Heart right ventricle (tissue), 16 donors: ENCODE data around the gene UMODL1. TPM values are rescaled to one million over a fixed set of nuclear protein-coding genes. Genes with fewer than 3 reads are reported as not detected.
A peak's percentile ranks its signal among the peaks of the same experiment; 100 is the strongest.
"Not testable (repeated sequence)": the region's sequence is repeated elsewhere in the genome, so short reads cannot be mapped to it uniquely, and the experiment has no call there.

ENCODE experiments used
- ATAC-seq, 8 donors: fragments of 200-7000 bp; cut with Tn5 transposase; one replicate each; pipeline ENCODE4 v1.9.1; 2020; ENCODE audit warnings: mild to moderate bottlenecking in 8 of 8, moderate library complexity in 8 of 8, moderate number of reproducible peaks in 1 of 8
- DNase-seq, 2 donors: peaks; one replicate each; pipeline ENCODE4 v3.0.0-alpha.2; 2020
- H3K27ac ChIP-seq, 10 donors: fragments of 200-600 bp; sonication (generic) in 2 of 10; one replicate each; pipeline versions ENCODE4 v1.5.0 to v1.8.0; 2020 to 2022; ENCODE audit warnings: mild to moderate bottlenecking in 3 of 10
- H3K27me3 ChIP-seq, 7 donors: fragments of 200-600 bp; one replicate each; pipeline ENCODE4 v1.8.0; 2021 to 2022; ENCODE audit warnings: mild to moderate bottlenecking in 2 of 7
- H3K36me3 ChIP-seq, 9 donors: fragments of 200-600 bp; sonication (generic) in 1 of 9; one replicate each; pipeline versions ENCODE4 v1.5.0 to v1.8.0; 2020 to 2022; ENCODE audit warnings: mild to moderate bottlenecking in 2 of 9
- H3K4me1 ChIP-seq, 9 donors: fragments of 200-600 bp; sonication (generic) in 1 of 9; one replicate each; pipeline versions ENCODE4 v1.5.0 to v1.8.0; 2020 to 2022; ENCODE audit warnings: mild to moderate bottlenecking in 4 of 9
- H3K4me3 ChIP-seq, 10 donors: fragments of 200-600 bp; sonication (generic) in 2 of 10; one replicate each; pipeline versions ENCODE4 v1.5.0 to v1.8.0; 2020 to 2022; ENCODE audit warnings: mild to moderate bottlenecking in 7 of 10, moderate library complexity in 2 of 10
- H3K9me3 ChIP-seq, 11 donors: fragments of 200-600 bp in 10 of 11; sonication (generic) in 2 of 11; one replicate each; pipeline versions ENCODE4 v1.5.0 to v1.8.0; 2013 to 2022; ENCODE audit warnings: mild to moderate bottlenecking in 2 of 11, control low read depth in 1 of 11, moderate library complexity in 1 of 11
- WGBS, 2 donors: extraction: QIAGEN DNeasy Blood & Tissue Kit; methylation state at CpG; one replicate each; pipeline ENCODE4 v1.1.7; 2013; ENCODE audit warnings: inconsistent platforms in 1 of 2; 5-methylcytosine and 5-hydroxymethylcytosine counted together
- intact Hi-C, 10 donors: fragments of 100-400 bp; cut with DNase I; formaldehyde crosslinking; loops; one replicate each; pipeline versions ENCODE4 v1.11.1 to v1.14.2; 2022
- polyA plus RNA-seq, 2 donors: library from polyadenylated mRNA; stranded (reverse); fragments of 200-250 nt; gene quantifications; one replicate each; pipeline ENCODE4 v1.2.3, GENCODE V29; 2013
- total RNA-seq, 10 donors: library from RNA; stranded (reverse); fragmentation: NEBNext Ultra II Directional in 3 of 10; extraction: Animal tissue kit (Norgen Biotek cat#: 25700) in 3 of 10; gene quantifications; one replicate each; pipeline versions ENCODE4 v1.2.1 to v1.2.4, GENCODE V29; 2021 to 2023
- TF ChIP-seq, protein P1 (sequence below), 9 donors: fragments of 200-600 bp; sonication (generic) in 2 of 9; IDR thresholded peaks; one replicate each; pipeline versions ENCODE4 v1.5.0 to v1.8.0; 2021 to 2022; ENCODE audit warnings: antibody characterized with exemption in 9 of 9, mild to moderate bottlenecking in 5 of 9, moderate library complexity in 1 of 9
- donor health status: Arrhythmogenic right ventricular cardiomyopathy.
- donor health status: ischemic (EF 13 %, LVEDD 7.1; RV severe dilation, severe dysfunction).
- donor health status: healthy with polysubstance abuse.
- donor health status: DM: no; HTN: yes; CAD: no.
- donor health status: DM: no; HTN: no; CAD: no.
- donor health status: ischemic (EF 25% LVEDD 6.9; RV normal size, moderate dysfunction).
- donor health status: ischemic (EF 25% LVEDD 5.7; RV mildly dilated, moderate dysfunction).
- donor health status: healthy.
- donor health status: DM: yes; HTN: yes; CAD: no.
- donor health status: Ischemic cardiomyopathy.
- donor health status: ischemic (EF 35%, LVEDD 5.7; RV mildly dilated, moderate dysfunction).
- donor health status: nonischemic (EF 11% LVEDD 7.7; RV severe dilation, severe dysfunction).
- donor health status: DM: yes; HTN: yes; CAD: no.
- donor health status: PGD.
- donor health status: ischemic (EF 29% LVEDD 5.4; RV normal size, mild dysfunction).
- donor health status: nonischemic (EF 23%, LVEDD 6.1; RV moderate dilation, normal function).

UMODL1 gene
- total and polyA plus RNA-seq, 12 donors: 0.13 to 0.31 (median 0.25) TPM; not detected in 9

DNA sequence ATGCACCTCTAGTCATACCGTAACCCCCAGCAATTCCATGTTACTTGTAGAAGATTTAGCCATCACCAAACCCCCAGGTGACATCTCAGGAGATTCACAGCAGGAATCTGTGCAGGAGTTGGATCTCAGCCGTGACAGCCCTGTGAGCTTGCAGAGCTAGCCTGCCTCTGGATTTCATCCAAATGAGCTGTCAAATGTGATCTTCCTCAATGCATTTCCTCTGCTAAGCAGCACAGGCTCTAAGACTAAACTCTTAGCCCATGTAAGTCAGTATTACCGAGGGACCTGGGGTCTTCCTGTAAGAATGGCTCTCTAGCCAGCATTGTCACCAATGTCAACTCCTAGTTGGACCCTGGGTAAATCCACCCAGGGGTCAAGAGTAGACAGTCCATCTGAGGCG, 41.7 kb downstream of the UMODL1 start:
- Histone ChIP-seq H3K9me3 (no peaks in the 10 kb centered on the region), H3K27me3 (peaks cover 0 to 45% (median 20%) of the 10 kb centered on the region in 7 donors), H3K36me3 (no peaks in the 10 kb centered on the region), H3K27ac (no peak overlapping the region), H3K4me1 (peaks cover 0 to 30% (median 15%) of the 10 kb centered on the region in 9 donors), H3K4me3 (no peak overlapping the region)
- DNase-seq (no peak), ATAC-seq (no peak)
- TF ChIP-seq, protein P1, sequence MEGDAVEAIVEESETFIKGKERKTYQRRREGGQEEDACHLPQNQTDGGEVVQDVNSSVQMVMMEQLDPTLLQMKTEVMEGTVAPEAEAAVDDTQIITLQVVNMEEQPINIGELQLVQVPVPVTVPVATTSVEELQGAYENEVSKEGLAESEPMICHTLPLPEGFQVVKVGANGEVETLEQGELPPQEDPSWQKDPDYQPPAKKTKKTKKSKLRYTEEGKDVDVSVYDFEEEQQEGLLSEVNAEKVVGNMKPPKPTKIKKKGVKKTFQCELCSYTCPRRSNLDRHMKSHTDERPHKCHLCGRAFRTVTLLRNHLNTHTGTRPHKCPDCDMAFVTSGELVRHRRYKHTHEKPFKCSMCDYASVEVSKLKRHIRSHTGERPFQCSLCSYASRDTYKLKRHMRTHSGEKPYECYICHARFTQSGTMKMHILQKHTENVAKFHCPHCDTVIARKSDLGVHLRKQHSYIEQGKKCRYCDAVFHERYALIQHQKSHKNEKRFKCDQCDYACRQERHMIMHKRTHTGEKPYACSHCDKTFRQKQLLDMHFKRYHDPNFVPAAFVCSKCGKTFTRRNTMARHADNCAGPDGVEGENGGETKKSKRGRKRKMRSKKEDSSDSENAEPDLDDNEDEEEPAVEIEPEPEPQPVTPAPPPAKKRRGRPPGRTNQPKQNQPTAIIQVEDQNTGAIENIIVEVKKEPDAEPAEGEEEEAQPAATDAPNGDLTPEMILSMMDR (IDR thresholded peaks at IDR 0.05): no peak
- WGBS, 2 donors: 39 to 41% methylated on average over 4 of the region's 4 CpGs
- intact Hi-C loops: loop anchor here in 8 of 10 donors (5.0 to 10.0 kb wide), 5 partner anchors 101 to 498 kb away; partner anchors contain the start of genes ZBTB21 (in 3 of the 8) and C2CD2 (in 2 of the 8)

DNA sequence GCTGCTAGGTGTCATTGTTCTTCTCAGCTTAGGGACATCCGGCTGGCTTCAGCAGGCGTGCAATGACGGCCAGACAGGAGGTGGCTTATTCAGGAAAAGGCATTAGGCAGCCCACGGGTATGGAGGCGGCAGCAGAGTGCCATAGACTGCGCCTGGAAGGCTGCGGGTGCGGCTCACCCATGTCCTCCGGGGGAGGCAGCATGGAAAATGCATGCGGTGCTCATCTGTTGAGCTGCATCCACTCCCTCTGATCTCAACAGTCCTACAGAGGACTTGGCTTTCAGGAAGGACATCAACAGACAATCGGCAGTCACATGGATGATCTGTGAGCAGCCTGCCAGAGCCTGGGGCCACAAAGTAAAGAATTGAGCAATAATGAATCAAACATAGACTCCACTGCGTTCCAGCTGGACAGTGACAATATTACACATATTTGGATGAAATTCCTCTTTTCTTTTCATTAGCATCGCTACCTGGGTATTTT, 42.9 kb downstream of the UMODL1 start:
- TF ChIP-seq, protein P1 (IDR thresholded peaks at IDR 0.05): peak in 1 of 9 donors; percentile 19
- intact Hi-C loops: loop anchor here in 8 of 10 donors (5.0 to 10.0 kb wide), 5 partner anchors 102 to 499 kb away; partner anchors contain the start of genes ZBTB21 (in 3 of the 8) and C2CD2 (in 2 of the 8)
- Histone ChIP-seq H3K27ac (no peak overlapping the region), H3K27me3 (peaks cover 0 to 54% (median 25%) of the 10 kb centered on the region in 7 donors), H3K4me3 (no peak overlapping the region), H3K4me1 (peaks cover 0 to 27% (median 11%) of the 10 kb centered on the region in 9 donors), H3K36me3 (no peaks in the 10 kb centered on the region), H3K9me3 (no peaks in the 10 kb centered on the region)
- 61 to 66% methylated on average over 13 of the region's 13 CpGs for WGBS, 2 donors
- peak in 5 of 8 donors; percentile 29 to 65 (median 38) for ATAC-seq
- no peak for DNase-seq

DNA sequence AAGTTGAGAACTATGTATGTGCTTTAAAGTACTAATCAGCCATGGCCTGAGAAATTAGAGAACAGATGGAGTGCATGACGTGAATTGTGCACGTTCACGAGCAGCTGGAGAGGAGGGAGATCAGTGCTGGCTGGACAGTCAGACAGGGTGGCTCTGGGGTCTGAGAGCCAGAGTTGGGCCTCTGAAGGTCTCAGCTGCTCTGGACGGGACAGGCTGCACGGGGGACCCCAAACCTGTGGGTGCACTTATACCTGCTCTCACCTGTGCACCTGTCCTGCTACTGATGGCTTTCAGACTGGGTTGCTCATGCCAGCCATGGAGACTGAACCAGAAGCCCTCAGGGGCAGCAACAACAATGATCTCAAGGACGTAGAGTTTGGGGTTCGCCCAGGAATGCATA, 43.5 kb downstream of the UMODL1 start:
- ATAC-seq (no peak), DNase-seq (no peak)
- Histone ChIP-seq H3K27ac (no peak overlapping the region), H3K36me3 (no peaks in the 10 kb centered on the region), H3K27me3 (peaks cover 0 to 61% (median 32%) of the 10 kb centered on the region in 7 donors), H3K9me3 (no peaks in the 10 kb centered on the region), H3K4me3 (no peak overlapping the region), H3K4me1 (peaks cover 0 to 27% (median 11%) of the 10 kb centered on the region in 9 donors)
- intact Hi-C loops: loop anchor here (5.0 to 10.0 kb wide), 8 partner anchors 102 to 502 kb away; partner anchors contain the start of genes ZBTB21 (in 4 of the 10) and C2CD2 (in 2 of the 10)
- TF ChIP-seq, protein P1 (IDR thresholded peaks at IDR 0.05): no peak
- WGBS, 2 donors: 91 to 93% methylated on average over 7 of the region's 7 CpGs

DNA sequence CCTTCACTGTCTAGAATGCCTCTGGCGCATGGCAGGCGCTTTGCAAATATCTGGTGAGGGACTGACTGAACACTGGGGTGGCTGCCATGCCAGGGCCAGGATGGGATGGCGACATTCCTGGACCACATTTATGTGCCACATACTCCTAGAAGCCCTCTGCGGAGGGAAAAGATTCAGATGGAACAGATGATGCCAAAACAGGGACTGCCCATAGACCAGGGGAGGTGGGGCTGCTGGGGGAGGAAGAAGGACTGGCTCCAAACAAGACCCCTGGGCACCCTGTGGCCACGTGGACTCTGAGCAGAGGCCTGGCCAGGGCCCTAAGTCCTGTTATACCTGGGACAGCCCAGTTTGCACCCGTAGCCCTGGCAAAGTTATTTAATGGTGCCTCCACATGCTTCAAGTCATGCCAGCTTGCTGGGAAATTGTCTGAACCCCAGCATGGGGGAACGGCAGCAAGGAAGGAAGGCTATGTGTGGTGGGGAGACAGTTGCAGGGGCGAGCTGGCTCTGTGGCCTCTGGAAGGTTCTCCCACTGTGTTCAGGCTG, 44.1 kb downstream of the UMODL1 start:
- Histone ChIP-seq H3K36me3 (no peaks in the 10 kb centered on the region), H3K27me3 (peaks cover 0 to 66% (median 37%) of the 10 kb centered on the region in 7 donors), H3K4me1 (peaks cover 0 to 27% (median 11%) of the 10 kb centered on the region in 9 donors), H3K9me3 (no peaks in the 10 kb centered on the region), H3K4me3 (no peak overlapping the region), H3K27ac (no peak overlapping the region)
- 92 to 93% methylated on average over 8 of the region's 8 CpGs for WGBS, 2 donors
- DNase-seq (no peak), ATAC-seq (no peak)
- TF ChIP-seq, protein P1 (IDR thresholded peaks at IDR 0.05): no peak
- intact Hi-C loops: loop anchor here (5.0 to 10.0 kb wide), 8 partner anchors 103 to 503 kb away; partner anchors contain the start of genes C2CD2 (in 2 of the 10) and ZBTB21 (in 1 of the 10)

DNA sequence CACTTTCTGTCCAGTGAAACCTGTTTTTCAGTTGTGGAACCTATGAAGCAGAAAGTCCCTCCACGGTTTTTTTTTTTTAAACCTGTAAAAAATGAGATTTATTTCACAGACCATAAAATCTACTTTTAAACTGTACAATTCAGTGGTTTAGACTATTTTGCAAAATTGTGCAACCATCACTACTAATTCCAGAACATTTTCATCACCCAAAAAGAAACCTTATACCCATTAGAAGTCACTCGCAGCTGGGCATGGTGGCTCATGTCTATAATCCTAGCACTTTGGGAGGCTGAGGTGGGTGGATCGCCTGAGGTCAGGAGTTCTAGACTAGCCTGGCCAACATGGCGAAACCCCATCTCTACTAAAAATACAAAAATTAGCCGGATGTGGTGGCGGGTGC, 45.4 kb downstream of the UMODL1 start:
- Histone ChIP-seq H3K27me3 (peaks cover 0 to 75% (median 47%) of the 10 kb centered on the region in 7 donors), H3K4me1 (peaks cover 0 to 27% (median 11%) of the 10 kb centered on the region in 9 donors)
- not testable (repeated sequence) for H3K9me3 ChIP-seq, H3K36me3 ChIP-seq, DNase-seq, H3K27ac ChIP-seq, H3K4me3 ChIP-seq, ATAC-seq
- 72 to 85% methylated on average over 6 of the region's 6 CpGs for WGBS, 2 donors
- intact Hi-C loops: loop anchor here (2.0 to 10.0 kb wide), 10 partner anchors 104 to 504 kb away; partner anchors contain the start of genes C2CD2 (in 2 of the 10) and ZBTB21 (in 1 of the 10)
